K562 (cell line): ENCODE measurements around the gene SLC39A7. TPM values are rescaled to one million over a fixed set of nuclear protein-coding genes. Genes with fewer than 3 reads are reported as not detected.

Experiments used
- BACH1 ChIP-seq: fragments of 200-800 bp; sonication (Bioruptor generic); IDR thresholded peaks from 2 replicates; pipeline ENCODE4 v1.6.1; 2016; ENCODE audit warnings: missing genetic modification characterization, missing compliant biosample characterization
- FOSL1 ChIP-seq: fragments of 200-800 bp; sonication (Bioruptor generic); conservative IDR thresholded peaks from 2 replicates; pipeline ENCODE4 v1.6.1; 2016; ENCODE audit warnings: missing genetic modification characterization, missing compliant biosample characterization
- FUS ChIP-seq: fragments of 200-400 bp; formaldehyde crosslinking; optimal IDR thresholded peaks from 2 replicates; pipeline ENCODE3; 2017; ENCODE audit warnings: low read depth, low read length
- HDAC2 ChIP-seq: fragments of 450-650 bp; IDR thresholded peaks from 2 replicates; pipeline ENCODE4 v1.6.1; 2016; ENCODE audit warnings: mild to moderate bottlenecking
- HSF4 ChIP-seq: fragments of 250-450 bp; sonication (Bioruptor Pico); IDR thresholded peaks from 2 replicates; pipeline ENCODE4 v2.1.2; 2022; ENCODE audit warnings: mild to moderate bottlenecking, moderate library complexity, borderline replicate concordance
- OTX1 ChIP-seq: fragments of 450-650 bp; formaldehyde crosslinking; IDR thresholded peaks from 2 replicates; pipeline ENCODE4 v1.4.0; 2022; ENCODE audit warnings: mild to moderate bottlenecking
- PCBP2 ChIP-seq: fragments of 200-400 bp; formaldehyde crosslinking; IDR thresholded peaks from 2 replicates; pipeline ENCODE4 v1.6.1; 2018; ENCODE audit warnings: low read length, low read depth, mild to moderate bottlenecking, moderate library complexity; ENCODE audit not compliant: poor library complexity, severe bottlenecking
- SAFB ChIP-seq: fragments of 200-400 bp; formaldehyde crosslinking; IDR thresholded peaks from 2 replicates; pipeline ENCODE4 v1.6.1; 2017; ENCODE audit warnings: low read depth, low read length, borderline replicate concordance
- TRIM28 ChIP-seq: fragments of 450-650 bp; IDR thresholded peaks from 2 replicates; pipeline ENCODE4 v1.6.1; 2017
- XRCC5 ChIP-seq: fragments of 200-400 bp; formaldehyde crosslinking; IDR thresholded peaks from 2 replicates; pipeline ENCODE4 v1.6.1; 2017; ENCODE audit warnings: low read depth, mild to moderate bottlenecking, low read length
- ZNF212 ChIP-seq: fragments of 450-650 bp; formaldehyde crosslinking; IDR thresholded peaks from 2 replicates; pipeline ENCODE4 v1.4.0; 2020; ENCODE audit warnings: mild to moderate bottlenecking
- ZNF274 ChIP-seq: IDR thresholded peaks from 2 replicates; pipeline ENCODE4 v1.6.1; 2011; ENCODE audit warnings: low read depth, mild to moderate bottlenecking, low read length, moderate library complexity, borderline replicate concordance
- polyA plus RNA-seq, 8 experiments: library from polyadenylated mRNA; depleted of rRNA in 4 of 8; stranded (reverse) in 5 of 8; unstranded in 3 of 8; fragments of >200 nt; fragmentation: Nextera tagmentation in 2 of 8; fragmentation: Illumina TruSeq in 1 of 8; extraction: Ambion mirVana in 2 of 8; extraction: Trizol in 1 of 8; gene quantifications; 2 replicates each; pipeline versions ENCODE4 v1.2.1 to v1.2.3, GENCODE V29; 2011 to 2014; ENCODE audit warnings: inconsistent platforms in 1 of 8, missing spikeins in 1 of 8
- total RNA-seq, 7 experiments: library from RNA; depleted of rRNA in 6 of 7; stranded (reverse); fragments of >200 nt in 6 of 7; fragmentation: Illumina TruSeq in 2 of 7; extraction: Trizol in 2 of 7; gene quantifications; 2 replicates each; pipeline versions ENCODE4 v1.2.1 to v1.2.3, GENCODE V29; 2011 to 2021; ENCODE audit warnings: low replicate concordance in 1 of 7
- TF ChIP-seq, protein P1 (sequence below), 2 experiments: IDR thresholded peaks; 2 replicates each; pipeline ENCODE4 v1.6.1; 2011; ENCODE audit warnings: borderline replicate concordance in 1 of 2, control low read depth in 1 of 2, low read depth in 1 of 2, low read length in 1 of 2, mild to moderate bottlenecking in 1 of 2, mixed read lengths in 1 of 2, moderate library complexity in 1 of 2; ENCODE audit not compliant: insufficient read depth in 1 of 2, insufficient read length in 1 of 2, poor library complexity in 1 of 2, severe bottlenecking in 1 of 2; ENCODE audit errors: extremely low read depth in 1 of 2
- TF ChIP-seq, protein P2 (sequence below): fragments of 450-650 bp; IDR thresholded peaks from 2 replicates; pipeline ENCODE4 v1.7.1; 2018; ENCODE audit warnings: mild to moderate bottlenecking, low read depth; ENCODE audit not compliant: partially characterized antibody
- TF ChIP-seq, protein P3 (sequence below): IDR thresholded peaks from 2 replicates; pipeline ENCODE4 v1.6.1; 2011; ENCODE audit warnings: borderline replicate concordance, low read depth, mild to moderate bottlenecking, moderate library complexity, low read length; ENCODE audit not compliant: insufficient read depth, poor library complexity, severe bottlenecking
- TF ChIP-seq, protein P4 (sequence below): fragments of 450-650 bp; IDR thresholded peaks from 2 replicates; pipeline ENCODE4 v1.6.1; 2017; ENCODE audit warnings: antibody characterized with exemption, mild to moderate bottlenecking

SLC39A7 gene
- total and polyA plus RNA-seq, 9 of the 15 experiments (the other 6 are each of a cell fraction or from before 2014, with no cell fraction given): 21.7 to 169 (median 121) TPM

DNA sequence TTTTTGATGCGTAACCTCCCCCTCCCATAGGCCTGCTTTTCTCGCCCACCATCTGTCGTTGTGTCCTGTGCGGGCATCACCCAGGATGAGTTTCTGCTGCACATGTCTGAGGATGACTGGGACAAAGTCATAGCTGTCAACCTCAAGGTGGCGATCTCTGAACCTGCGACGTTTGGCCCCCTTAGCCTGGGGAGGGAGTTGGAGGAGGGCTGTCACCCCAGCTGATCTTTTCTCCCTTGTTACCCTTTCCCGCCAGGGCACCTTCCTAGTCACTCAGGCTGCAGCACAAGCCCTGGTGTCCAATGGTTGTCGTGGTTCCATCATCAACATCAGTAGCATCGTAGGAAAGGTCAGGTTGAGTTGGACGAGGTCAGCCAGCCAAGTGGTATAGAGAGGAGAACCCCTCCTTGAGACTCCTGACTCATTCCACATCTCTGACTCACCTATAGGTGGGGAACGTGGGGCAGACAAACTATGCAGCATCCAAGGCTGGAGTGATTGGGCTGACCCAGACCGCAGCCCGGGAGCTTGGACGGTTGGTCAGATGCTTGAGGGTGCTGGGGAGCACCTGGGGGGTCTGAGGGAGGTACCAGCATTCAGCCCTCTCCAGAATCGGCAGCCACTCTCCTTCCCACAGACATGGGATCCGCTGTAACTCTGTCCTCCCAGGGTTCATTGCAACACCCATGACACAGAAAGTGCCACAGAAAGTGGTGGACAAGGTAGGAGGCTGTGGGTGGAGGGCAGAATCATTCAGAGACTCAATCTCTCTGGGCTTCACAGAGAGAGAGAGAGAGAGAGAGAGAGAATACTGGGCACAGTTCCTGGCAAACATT is 4.7 kb downstream of the SLC39A7 start (continued):
- TF ChIP-seq, protein P1, sequence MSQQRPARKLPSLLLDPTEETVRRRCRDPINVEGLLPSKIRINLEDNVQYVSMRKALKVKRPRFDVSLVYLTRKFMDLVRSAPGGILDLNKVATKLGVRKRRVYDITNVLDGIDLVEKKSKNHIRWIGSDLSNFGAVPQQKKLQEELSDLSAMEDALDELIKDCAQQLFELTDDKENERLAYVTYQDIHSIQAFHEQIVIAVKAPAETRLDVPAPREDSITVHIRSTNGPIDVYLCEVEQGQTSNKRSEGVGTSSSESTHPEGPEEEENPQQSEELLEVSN (IDR thresholded peaks at IDR 0.05; ENCODE audit: borderline replicate concordance in 1 of 2, extremely low read depth in 1 of 2, insufficient read depth in 1 of 2, insufficient read length in 1 of 2, low read depth in 1 of 2, low read length in 1 of 2, poor library complexity in 1 of 2, severe bottlenecking in 1 of 2): peak in 1 of 2 experiments; percentile 46
- no peak for TF ChIP-seq ZNF274
- 0 out of 2 replicates have a peak, but pooled peaks have one; percentile 39 for TF ChIP-seq TRIM28
- TF ChIP-seq ZNF212 (CRISPR knock-in tag): no peak
- TF ChIP-seq, protein P2, sequence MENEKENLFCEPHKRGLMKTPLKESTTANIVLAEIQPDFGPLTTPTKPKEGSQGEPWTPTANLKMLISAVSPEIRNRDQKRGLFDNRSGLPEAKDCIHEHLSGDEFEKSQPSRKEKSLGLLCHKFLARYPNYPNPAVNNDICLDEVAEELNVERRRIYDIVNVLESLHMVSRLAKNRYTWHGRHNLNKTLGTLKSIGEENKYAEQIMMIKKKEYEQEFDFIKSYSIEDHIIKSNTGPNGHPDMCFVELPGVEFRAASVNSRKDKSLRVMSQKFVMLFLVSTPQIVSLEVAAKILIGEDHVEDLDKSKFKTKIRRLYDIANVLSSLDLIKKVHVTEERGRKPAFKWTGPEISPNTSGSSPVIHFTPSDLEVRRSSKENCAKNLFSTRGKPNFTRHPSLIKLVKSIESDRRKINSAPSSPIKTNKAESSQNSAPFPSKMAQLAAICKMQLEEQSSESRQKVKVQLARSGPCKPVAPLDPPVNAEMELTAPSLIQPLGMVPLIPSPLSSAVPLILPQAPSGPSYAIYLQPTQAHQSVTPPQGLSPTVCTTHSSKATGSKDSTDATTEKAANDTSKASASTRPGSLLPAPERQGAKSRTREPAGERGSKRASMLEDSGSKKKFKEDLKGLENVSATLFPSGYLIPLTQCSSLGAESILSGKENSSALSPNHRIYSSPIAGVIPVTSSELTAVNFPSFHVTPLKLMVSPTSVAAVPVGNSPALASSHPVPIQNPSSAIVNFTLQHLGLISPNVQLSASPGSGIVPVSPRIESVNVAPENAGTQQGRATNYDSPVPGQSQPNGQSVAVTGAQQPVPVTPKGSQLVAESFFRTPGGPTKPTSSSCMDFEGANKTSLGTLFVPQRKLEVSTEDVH: peak; percentile 33
- no peak for TF ChIP-seq XRCC5
- TF ChIP-seq, protein P3, sequence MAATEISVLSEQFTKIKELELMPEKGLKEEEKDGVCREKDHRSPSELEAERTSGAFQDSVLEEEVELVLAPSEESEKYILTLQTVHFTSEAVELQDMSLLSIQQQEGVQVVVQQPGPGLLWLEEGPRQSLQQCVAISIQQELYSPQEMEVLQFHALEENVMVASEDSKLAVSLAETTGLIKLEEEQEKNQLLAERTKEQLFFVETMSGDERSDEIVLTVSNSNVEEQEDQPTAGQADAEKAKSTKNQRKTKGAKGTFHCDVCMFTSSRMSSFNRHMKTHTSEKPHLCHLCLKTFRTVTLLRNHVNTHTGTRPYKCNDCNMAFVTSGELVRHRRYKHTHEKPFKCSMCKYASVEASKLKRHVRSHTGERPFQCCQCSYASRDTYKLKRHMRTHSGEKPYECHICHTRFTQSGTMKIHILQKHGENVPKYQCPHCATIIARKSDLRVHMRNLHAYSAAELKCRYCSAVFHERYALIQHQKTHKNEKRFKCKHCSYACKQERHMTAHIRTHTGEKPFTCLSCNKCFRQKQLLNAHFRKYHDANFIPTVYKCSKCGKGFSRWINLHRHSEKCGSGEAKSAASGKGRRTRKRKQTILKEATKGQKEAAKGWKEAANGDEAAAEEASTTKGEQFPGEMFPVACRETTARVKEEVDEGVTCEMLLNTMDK: no peak
- no peak for TF ChIP-seq PCBP2
- TF ChIP-seq OTX1: no peak
- no peak for TF ChIP-seq BACH1
- peak; percentile 88 for TF ChIP-seq FOSL1 (tag)
- no peak for TF ChIP-seq FUS
- TF ChIP-seq, protein P4, sequence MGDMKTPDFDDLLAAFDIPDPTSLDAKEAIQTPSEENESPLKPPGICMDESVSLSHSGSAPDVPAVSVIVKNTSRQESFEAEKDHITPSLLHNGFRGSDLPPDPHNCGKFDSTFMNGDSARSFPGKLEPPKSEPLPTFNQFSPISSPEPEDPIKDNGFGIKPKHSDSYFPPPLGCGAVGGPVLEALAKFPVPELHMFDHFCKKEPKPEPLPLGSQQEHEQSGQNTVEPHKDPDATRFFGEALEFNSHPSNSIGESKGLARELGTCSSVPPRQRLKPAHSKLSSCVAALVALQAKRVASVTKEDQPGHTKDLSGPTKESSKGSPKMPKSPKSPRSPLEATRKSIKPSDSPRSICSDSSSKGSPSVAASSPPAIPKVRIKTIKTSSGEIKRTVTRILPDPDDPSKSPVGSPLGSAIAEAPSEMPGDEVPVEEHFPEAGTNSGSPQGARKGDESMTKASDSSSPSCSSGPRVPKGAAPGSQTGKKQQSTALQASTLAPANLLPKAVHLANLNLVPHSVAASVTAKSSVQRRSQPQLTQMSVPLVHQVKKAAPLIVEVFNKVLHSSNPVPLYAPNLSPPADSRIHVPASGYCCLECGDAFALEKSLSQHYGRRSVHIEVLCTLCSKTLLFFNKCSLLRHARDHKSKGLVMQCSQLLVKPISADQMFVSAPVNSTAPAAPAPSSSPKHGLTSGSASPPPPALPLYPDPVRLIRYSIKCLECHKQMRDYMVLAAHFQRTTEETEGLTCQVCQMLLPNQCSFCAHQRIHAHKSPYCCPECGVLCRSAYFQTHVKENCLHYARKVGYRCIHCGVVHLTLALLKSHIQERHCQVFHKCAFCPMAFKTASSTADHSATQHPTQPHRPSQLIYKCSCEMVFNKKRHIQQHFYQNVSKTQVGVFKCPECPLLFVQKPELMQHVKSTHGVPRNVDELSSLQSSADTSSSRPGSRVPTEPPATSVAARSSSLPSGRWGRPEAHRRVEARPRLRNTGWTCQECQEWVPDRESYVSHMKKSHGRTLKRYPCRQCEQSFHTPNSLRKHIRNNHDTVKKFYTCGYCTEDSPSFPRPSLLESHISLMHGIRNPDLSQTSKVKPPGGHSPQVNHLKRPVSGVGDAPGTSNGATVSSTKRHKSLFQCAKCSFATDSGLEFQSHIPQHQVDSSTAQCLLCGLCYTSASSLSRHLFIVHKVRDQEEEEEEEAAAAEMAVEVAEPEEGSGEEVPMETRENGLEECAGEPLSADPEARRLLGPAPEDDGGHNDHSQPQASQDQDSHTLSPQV: no peak; the same call in 1 of the 2 replicates
- TF ChIP-seq HDAC2: peak; percentile 50
- TF ChIP-seq SAFB: no peak
- TF ChIP-seq HSF4: no peak
